Raji (cell line): Measurements from ENCODE around the gene NAA30.

ENCODE experiments used
- POLR2A ChIP-seq: IDR thresholded peaks from 2 replicates; pipeline ENCODE4 v1.6.1; 2011; ENCODE audit warnings: low read depth, low read length, control low read depth; ENCODE audit not compliant: insufficient read depth

The NAA30 gene

DNA sequence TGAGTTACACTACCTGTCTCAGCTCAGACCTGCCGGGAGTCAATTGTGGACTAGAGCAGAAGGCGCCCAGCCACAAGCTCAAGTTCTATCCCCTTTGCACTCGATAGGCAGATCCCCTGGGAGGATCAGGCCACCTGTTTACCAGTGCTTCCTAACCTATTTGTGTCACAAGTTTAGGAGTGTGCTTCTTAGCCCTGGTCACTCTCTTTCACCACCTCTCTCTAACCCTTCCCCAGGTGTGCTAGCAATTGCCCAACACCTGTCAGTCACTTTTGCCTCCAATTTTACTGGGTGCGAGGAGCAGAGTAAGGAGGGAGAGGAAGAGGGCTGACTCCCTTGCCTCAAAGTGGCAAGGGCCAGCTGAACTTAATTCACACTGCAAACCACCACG lies 745 bp upstream of the NAA30 start:
- no peak for TF ChIP-seq POLR2A

DNA sequence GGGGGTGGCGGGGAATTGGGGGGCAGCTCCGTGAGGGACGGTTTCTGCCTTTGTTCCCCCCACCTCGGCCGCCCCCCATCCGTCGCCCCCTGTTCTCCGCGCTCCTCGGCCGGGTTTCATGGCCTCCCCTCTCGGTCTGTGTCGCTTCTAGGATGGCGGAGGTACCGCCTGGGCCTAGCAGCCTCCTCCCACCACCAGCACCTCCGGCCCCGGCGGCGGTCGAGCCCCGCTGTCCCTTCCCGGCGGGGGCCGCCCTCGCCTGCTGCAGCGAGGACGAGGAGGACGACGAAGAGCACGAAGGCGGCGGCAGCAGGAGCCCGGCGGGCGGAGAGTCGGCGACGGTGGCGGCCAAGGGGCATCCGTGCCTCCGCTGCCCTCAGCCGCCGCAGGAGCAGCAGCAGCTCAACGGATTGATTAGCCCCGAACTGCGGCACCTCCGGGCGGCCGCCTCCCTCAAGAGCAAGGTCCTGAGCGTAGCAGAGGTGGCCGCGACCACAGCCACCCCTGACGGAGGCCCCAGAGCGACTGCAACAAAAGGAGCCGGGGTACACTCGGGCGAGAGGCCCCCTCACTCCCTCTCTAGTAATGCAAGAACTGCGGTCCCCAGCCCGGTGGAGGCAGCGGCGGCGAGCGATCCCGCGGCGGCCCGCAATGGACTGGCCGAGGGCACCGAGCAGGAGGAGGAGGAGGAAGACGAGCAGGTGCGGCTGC lies 575 bp downstream of the NAA30 start:
- no peak for TF ChIP-seq POLR2A

DNA sequence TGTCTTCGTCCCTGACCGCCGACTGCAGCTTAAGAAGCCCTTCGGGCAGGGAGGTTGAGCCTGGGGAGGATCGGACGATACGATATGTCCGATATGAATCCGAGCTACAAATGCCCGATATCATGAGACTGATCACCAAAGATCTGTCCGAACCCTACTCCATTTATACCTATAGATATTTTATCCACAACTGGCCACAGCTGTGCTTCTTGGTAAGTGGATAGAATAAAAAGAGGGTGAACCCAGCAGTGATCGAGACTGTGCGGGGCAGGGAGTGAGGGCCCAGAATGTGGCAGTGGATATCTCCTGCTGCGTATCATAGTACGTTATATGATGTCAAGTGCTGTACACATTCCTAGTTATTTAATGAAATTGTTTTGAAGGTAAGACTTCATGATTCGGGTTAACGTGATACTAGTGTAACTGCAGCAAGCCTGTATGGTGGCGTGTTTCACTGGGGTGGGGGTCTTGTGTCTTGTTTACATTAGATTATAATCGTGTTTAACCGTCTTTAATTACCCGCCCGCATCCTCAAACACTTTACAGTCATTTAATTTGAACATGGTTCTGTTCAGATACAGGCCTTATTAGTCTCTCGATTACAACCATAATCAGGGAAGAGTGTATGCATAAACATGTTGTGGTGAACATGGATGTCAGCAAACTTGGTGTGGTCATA lies 1.3 kb downstream of the NAA30 start:
- TF ChIP-seq POLR2A: no peak

DNA sequence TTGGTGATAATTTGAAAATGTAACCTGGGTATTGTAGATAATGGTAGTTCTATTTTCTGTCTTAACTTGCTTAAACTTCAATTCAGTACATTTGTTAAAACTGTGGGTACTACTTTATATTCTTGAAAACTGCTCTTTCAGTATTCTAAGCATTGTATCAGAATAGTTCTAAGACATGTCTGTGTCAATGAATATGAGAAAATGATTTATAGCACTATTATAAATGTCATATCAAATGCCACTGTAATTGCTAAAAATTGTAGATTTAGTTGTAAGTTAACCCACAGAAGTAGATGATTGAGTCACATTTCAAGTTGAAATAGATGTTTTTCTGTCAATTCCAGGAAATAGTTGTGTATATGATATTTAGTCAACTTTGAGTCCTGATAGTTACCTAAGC lies 2.4 kb downstream of the NAA30 start:
- no peak for TF ChIP-seq POLR2A

DNA sequence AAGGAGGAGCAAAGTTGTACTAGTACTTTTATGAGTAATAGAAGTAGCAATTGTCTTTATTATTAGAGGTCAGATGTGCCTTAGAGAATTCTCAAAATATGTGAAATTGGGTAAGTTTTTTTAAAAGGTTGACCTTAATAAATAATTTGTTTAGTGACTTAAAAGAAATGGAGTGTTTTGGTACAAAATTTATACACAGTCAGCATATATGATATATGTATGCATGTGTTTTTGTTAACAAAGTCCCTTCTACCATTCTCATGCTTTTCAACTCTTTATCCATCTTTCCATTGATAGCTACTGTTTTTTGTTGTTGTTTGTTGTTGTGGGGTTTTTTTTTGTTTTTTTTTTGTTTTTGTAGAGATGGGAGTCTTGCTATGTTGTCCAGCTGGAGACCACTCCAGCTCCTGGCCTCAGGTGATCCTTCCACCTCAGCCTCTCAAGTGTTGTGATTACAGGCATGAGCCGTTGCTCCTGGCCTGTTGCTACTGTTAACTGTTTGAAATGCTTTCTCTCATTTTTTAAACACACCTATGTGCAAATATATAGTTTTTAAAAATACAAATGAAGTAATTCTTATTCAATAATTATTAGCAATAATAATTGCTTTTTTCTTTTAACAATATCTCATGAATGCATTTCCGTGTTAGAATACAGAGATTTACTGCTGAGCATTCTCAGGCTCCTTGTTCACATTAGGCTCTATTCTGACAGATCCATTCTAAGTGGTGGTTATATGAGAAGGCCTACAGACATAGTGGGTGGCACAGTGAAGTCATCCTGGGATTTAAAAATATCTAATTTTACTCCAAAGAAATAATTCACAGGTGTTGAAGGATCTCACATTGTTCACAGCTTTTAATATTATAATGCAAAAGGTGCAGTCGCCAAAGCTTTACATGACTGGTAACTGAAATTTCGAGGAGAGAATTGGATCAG lies 10.4 kb downstream of the NAA30 start:
- no peak for TF ChIP-seq POLR2A

- TF ChIP-seq POLR2A: no peak
These were observed 11.1 kb downstream of the NAA30 start for GRCh38 chr14:57401501-57401900.

DNA sequence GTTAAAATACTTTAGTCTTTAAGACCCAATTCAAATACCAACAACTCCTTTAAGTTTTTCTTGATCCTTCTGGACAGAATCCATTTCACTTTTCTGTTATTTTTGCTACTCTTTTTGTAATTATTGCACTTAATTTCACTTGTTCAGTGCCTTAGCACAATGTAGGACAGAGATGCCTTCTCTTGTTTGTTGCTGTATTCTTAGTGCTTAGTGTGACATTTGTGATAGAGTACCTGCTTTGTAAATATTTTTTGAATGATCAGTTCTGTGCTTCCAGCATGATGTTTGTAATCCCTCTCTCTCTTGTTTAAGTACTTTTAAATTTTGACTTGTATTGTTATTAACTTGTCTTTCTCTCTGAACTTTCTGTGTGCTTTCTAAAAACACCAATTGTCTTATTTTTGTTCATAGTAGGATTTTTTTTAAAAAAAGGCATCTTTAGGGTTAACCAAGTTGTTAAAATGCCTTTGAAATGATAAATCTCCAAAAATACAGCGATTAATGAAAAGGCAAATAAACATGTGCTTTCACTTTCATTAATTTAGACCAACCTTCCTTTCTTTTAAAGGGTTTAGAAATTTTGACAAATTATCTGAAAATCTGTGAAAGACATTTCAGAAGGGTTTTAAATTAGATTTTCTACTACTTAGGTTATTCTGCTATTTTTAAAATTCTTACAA lies 11.9 kb downstream of the NAA30 start:
- TF ChIP-seq POLR2A: no peak

GRCh38 chr14:57403521-57403864 lies 13.1 kb downstream of the NAA30 start:
- no peak for TF ChIP-seq POLR2A

GRCh38 chr14:57405562-57405961 lies 15.2 kb downstream of the NAA30 start:
- TF ChIP-seq POLR2A: no peak

- no peak for TF ChIP-seq POLR2A
These were observed 17.7 kb downstream of the NAA30 start for GRCh38 chr14:57408037-57408436.

GRCh38 chr14:57408634-57409033 lies 18.2 kb downstream of the NAA30 start:
- TF ChIP-seq POLR2A: no peak

- no peak for TF ChIP-seq POLR2A
These were observed 22.0 kb downstream of the NAA30 start for GRCh38 chr14:57412341-57412740.

- TF ChIP-seq POLR2A: no peak
These were observed 23.5 kb downstream of the NAA30 start for GRCh38 chr14:57413849-57414248.

- TF ChIP-seq POLR2A: no peak
These were observed 26.8 kb downstream of the NAA30 start for GRCh38 chr14:57417228-57417627.

DNA sequence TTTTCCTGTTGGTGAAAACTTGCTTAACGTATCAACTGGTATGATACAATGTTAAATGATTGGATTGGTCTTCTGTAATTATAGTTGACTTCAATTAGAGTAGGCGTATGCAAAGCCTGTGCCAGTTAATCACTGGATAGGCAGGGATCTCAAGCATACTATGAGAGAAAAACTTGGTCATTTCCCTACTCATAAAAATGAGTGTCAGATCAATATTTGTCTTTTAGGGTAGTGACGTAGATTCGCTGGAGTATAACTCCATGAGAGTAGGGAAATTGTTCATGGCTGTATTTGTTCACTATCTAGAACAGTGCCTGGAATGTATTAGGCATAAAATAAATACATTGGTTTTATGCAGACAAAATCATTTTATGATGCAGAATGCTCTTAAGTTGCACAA lies 28.6 kb downstream of the NAA30 start:
- no peak for TF ChIP-seq POLR2A
